Stimulated activated CD4-positive, alpha-beta T cell treated with anti-CD3 and anti-CD28 coated beads, Interleukin-12 subunit alpha, Interleukin-12 subunit beta, amount 100 ng/mL, for 48 hours (primary cell): ENCODE data around the gene SGCD.

Experiments
- DNase-seq, 3 donors: peaks; one replicate each; pipeline ENCODE4 v3.0.0-alpha.2; 2020; ENCODE audit warnings: low read depth in 2 of 3, low spot score in 1 of 3

The SGCD gene

DNA sequence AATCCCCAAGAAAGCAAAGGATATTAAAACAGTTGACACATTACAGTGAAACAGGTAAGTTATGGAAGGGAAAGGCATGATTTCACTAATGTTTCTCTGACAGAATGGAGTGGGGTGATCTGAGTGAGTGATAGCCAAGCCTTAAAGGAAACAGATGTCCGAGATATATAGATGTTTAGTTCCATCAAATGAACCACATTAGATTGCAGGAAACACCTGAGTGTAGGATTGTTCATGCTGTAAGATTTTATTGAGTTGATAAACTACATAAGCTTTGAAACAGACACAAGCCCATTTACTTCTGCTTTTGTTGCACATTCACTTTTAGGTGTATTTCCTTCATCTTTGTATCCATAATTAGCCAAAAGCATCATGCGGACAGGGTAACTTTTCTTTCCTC, 356.0 kb downstream of the SGCD start:
- no peak for DNase-seq

- no peak for DNase-seq
Observed at GRCh38 chr5:156683509-156683908, 356.5 kb downstream of the SGCD start.

GRCh38 chr5:156684216-156684615, 357.3 kb downstream of the SGCD start:
- no peak for DNase-seq

GRCh38 chr5:156685481-156685880, 358.5 kb downstream of the SGCD start:
- DNase-seq, result no peak

GRCh38 chr5:156686380-156686779, 359.4 kb downstream of the SGCD start:
- no peak for DNase-seq

DNA sequence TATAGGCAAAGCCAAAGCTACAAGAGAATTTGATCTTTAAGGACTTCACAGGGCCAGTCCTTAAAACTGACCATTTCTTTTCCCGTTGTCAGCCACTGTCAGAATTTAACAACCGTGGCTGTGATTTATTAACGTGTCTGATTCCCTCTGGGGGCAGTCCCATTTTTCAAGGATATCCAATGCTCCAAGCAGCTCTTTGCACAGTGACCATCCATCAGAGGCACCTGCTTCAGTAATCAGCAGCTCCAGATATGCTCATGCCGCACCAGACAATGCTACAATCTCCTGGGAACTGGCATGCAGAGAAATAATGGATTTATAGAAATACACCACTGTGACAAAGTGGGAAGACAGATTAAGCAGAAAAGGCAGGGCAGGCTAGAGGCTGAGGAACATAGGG, 359.8 kb downstream of the SGCD start:
- no peak for DNase-seq

GRCh38 chr5:156687514-156687913, 360.6 kb downstream of the SGCD start:
- DNase-seq, result no peak

- DNase-seq, result no peak
Observed at GRCh38 chr5:156691572-156691971, 364.6 kb downstream of the SGCD start.

- no peak for DNase-seq
Observed at GRCh38 chr5:156693113-156693512, 366.1 kb downstream of the SGCD start.

DNA sequence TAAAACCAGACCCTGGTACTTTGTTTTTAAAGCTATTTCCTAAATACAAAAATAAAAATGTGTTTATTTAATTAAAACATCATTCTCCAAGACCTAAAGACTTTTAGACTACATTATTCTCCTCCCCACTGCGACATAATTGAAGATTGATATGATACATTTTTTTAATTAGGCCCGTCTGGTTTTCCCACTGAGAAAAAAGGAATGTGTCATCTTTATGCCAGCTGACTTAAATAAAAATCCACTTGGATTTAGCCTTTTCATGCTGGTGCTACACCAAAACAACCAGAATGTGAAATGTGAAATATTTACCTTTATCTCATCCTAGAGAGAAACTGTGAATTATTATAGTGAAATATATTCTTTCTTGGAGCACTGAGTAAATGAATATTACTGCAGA, 367.6 kb downstream of the SGCD start:
- DNase-seq, result no peak

GRCh38 chr5:156695774-156696173, 368.8 kb downstream of the SGCD start:
- no peak for DNase-seq

GRCh38 chr5:156698323-156698722, 371.4 kb downstream of the SGCD start:
- DNase-seq, result no peak

DNA sequence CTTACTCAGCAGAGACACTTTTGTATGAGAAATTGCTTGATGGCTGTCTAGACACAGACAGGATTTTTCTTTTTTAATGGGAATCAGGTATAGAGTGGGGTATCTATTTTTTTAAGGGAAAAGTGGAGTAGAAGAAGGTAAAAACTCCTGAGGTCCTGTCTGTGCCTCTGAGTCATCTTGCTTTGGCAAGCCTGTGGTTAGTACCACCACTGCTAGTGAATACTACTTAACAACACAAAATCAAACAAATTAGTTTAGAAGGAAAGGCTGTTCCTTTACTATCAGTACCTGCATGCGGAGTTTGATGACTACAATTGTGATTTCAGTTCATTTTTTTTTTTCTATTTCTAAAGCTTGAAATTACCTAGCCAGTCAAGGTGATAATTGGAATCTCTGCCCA, 372.2 kb downstream of the SGCD start:
- no peak for DNase-seq

DNA sequence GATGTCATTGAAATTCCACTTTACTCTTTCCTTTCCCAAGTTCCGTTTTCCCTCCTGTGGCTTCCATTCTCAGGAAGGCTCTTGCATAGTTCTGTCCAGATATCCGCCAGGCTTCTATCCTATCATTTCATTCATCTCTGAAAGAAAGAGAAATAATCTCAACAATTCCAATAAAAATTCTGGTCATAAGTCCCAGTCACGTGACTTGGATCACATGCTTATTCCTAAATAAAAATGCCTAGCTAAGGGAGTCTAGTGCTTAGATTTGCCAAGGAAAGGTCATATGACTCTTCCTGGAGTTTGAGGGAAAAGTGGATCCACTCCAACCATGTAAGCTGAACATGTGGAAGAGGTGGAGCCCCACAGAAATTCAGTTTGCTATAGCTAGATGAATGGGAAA, 377.2 kb downstream of the SGCD start:
- DNase-seq, result no peak

- DNase-seq, result no peak
Observed at GRCh38 chr5:156706631-156707030, 379.7 kb downstream of the SGCD start.

- DNase-seq, result no peak
Observed at GRCh38 chr5:156707750-156708149, 380.8 kb downstream of the SGCD start.

DNA sequence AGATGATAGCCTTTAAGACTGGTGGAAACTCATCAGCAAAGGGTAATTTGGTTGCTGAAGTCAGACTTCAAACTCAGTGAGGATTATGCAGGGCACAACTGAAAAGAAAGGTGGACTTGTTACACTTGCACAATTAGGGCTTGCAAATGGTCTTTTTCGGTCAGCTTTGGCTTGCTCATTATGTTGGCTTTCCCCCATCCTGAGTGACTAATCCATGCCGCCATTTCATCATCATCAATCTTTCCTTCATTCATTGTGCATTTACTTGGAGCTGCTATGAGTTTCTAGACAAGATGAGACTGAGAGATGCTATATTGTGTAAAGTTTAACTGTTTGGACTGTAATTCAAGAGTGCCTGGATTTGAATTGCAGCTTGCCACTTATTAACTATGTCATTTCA, 388.3 kb downstream of the SGCD start:
- DNase-seq, result no peak

DNA sequence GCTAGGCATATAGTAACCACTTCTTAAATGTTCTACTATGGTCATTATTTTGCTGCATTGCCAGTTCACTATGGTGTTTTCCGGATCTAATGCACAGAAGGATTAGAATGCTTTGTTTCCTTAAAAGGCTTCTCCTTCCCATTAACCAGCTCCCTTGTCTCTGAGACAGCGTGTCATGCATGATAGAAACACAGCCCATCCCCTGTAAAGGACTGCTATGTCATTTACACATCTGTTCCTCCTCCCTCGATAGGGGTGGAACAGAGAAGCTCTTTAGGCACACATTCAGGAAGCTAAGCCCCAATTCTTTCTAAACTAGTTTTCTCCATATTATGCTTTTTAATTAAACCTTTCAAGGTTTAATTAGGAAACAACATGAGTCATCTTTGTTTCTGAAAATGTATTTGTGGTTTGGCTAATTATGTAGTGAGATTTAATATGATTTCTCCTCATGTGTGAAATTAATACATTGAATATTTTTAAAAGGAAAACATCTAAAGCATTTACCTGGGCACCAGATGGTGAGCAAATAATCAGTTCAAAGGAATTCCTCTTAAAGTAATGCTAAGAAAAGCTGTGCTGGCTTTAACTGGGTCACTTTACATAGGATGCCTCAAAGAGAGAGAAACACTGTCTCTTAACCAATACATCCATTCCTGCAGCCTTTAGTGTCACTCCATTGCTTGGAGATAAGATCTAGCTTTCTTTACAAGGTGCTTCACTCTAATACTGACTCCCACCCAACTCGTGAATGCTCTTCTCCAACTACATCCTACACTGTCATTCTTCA, 389.8 kb downstream of the SGCD start:
- no peak for DNase-seq

- no peak for DNase-seq
Observed at GRCh38 chr5:156718985-156719384, 392.0 kb downstream of the SGCD start.

- no peak for DNase-seq
Observed at GRCh38 chr5:156722358-156722757, 395.4 kb downstream of the SGCD start.

DNA sequence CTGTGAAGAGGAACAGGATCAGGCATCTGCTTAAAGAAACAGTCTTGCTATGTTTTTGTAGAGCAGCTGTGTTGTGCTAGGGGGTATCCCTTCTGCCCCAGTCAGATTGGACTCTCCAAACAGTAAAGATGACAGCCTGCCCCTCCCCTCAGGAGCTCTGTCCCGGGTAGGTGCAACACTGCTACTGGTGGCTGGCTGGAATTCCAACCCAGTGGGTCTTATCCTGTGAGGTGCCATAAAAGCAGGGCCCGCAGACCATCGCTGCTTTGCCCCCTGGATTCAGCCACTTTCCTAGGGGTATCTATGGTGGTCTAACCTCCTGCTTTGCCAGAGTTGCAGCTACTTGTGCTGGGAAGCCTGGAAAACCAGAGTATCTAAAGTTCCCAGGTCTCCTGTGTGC, 408.5 kb downstream of the SGCD start:
- no peak for DNase-seq

DNA sequence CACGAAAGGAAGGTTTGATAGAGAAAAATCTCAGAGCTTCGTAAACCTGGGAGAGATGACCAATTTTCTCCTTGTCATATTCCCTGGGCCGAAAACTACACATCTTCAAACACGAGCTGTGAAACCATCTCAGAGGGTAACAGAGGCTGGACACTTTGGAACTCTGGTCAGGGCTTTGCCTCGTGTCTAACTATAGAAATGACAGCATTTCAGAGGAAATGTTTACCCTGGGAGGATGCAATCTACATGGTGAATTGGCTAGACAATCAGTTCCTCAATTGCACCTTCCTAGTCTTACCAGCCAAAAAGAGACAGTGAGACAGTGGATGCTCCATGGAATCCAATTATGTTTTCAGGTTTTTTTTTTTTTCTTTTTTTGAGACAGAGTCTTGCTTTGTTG, 414.6 kb downstream of the SGCD start:
- no peak for DNase-seq

GRCh38 chr5:156753846-156754245, 426.9 kb downstream of the SGCD start:
- DNase-seq, result no peak
